Bronchial epithelial cell (primary cell): ENCODE data around the gene CRACDL. TPM values are rescaled to one million over a fixed set of nuclear protein-coding genes. Genes with fewer than 3 reads are reported as not detected.
A peak's percentile ranks its signal among the peaks of the same experiment; 100 is the strongest.

ENCODE experiments used
- DNase-seq: peaks from one replicate; pipeline ENCODE4 v3.0.0-alpha.2; 2010; ENCODE audit warnings: low read depth
- FAIRE-seq: peaks from 2 replicates; lab custom pipeline; 2011; peaks lifted over from hg19 to GRCh38; lab: Jason Lieb, UNC
- H3K27me3 ChIP-seq: 2 replicates; pipeline ENCODE4 v1.5.1; 2011; ENCODE audit warnings: low read length; ENCODE audit not compliant: control insufficient read depth, insufficient read depth
- H3K36me3 ChIP-seq: 2 replicates; pipeline ENCODE4 v1.5.1; 2011; ENCODE audit warnings: low read length; ENCODE audit not compliant: control insufficient read depth, insufficient read depth
- H3K4me3 ChIP-seq: 2 replicates; pipeline ENCODE4 v1.5.1; 2011; ENCODE audit warnings: mild to moderate bottlenecking, low read depth, low read length, control low read depth
- total RNA-seq: library from RNA; depleted of rRNA; stranded (reverse); fragments of >200 nt; gene quantifications from 2 replicates; pipeline ENCODE4 v1.2.1, GENCODE V29; 2014
- TF ChIP-seq, protein P1 (sequence below): IDR thresholded peaks from 2 replicates; pipeline ENCODE4 v1.5.1; 2011; ENCODE audit warnings: mild to moderate bottlenecking, moderate library complexity, low read length, control low read depth, inconsistent platforms; ENCODE audit not compliant: insufficient read depth, severe bottlenecking

The CRACDL gene
- total RNA-seq, 1 donor from 2014 or later = 0.26 TPM

DNA sequence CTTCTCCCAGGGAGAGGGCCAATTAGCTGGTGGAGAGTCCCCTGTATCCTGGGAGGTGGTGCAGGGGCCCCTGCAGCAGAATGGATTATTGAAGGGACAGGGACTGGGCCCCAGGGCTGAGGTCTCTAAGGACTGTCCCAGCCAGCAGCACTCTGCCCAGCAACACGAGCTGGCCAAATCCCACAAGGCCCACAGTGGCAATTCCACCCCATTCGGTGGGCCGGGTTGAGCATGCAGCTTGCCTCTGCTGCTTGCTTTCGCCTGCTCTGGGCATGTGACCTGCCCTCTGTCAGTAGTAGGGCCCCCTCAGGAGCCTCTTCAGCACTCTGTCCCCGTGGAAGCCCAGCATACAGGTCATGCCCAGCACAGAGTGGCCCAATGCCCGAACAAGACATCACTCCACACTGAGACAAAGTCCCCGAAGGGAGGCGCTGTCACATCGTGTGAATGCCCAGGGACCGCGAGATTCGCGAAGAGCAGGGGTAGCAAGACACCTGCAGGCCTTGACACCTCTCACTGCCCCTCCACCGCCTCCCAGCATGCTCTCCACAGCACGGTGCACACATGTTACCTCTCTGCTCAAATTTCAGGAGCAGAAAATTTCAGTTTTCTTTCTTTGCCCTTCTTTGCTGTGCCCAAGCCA, 65.4 kb downstream of the CRACDL start:
- FAIRE-seq (no peak), DNase-seq (no peak)
- TF ChIP-seq, protein P1, sequence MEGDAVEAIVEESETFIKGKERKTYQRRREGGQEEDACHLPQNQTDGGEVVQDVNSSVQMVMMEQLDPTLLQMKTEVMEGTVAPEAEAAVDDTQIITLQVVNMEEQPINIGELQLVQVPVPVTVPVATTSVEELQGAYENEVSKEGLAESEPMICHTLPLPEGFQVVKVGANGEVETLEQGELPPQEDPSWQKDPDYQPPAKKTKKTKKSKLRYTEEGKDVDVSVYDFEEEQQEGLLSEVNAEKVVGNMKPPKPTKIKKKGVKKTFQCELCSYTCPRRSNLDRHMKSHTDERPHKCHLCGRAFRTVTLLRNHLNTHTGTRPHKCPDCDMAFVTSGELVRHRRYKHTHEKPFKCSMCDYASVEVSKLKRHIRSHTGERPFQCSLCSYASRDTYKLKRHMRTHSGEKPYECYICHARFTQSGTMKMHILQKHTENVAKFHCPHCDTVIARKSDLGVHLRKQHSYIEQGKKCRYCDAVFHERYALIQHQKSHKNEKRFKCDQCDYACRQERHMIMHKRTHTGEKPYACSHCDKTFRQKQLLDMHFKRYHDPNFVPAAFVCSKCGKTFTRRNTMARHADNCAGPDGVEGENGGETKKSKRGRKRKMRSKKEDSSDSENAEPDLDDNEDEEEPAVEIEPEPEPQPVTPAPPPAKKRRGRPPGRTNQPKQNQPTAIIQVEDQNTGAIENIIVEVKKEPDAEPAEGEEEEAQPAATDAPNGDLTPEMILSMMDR = no peak
- H3K36me3 ChIP-seq = no peaks in the 10 kb centered on the region
- H3K27me3 ChIP-seq = no peaks in the 10 kb centered on the region
- H3K4me3 ChIP-seq = no peak overlapping the region

DNA sequence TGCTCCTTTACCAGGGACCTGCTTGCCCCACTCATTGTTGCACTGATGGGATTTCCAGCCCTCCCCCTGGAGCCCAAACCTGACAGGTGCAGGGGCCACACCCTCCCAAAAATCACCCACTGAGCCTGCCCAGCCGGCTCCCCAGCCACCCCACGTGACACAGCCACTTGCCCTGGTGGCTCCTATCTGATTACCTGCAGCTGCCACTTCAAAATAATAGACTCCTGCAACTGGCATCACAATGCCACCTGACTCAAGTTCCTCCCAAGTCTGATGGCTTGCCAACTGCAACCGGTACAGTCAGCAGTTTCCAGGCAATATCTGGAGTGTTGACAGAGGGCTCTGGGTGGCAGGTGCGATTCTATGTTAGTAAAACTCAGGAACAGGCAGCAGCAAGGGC, 66.2 kb downstream of the CRACDL start:
- H3K4me3 ChIP-seq = no peak overlapping the region
- TF ChIP-seq, protein P1 = peak; percentile 11
- FAIRE-seq = no peak
- H3K36me3 ChIP-seq = no peaks in the 10 kb centered on the region
- DNase-seq = peak; percentile 66
- H3K27me3 ChIP-seq = no peaks in the 10 kb centered on the region

DNA sequence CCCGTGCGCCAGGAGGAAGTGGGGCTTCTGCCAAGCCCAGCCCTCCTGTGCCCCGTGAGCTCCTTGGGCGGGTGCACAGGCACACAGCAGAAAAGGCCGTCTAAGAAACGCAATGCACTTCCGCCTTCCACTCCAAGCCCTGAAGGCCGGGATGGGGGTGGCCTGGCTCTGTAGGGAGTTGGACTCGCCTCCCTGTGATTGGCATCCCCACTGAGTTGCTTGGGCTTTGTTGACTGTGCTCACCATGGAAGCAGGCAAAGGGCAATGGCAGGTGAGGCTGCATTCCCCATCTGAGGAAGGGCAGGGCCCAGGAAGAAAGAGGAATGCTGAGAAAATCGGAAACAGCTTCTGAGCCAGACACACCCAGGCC, 66.8 kb downstream of the CRACDL start:
- H3K27me3 ChIP-seq = no peaks in the 10 kb centered on the region
- peak; percentile 7 for FAIRE-seq
- no peaks in the 10 kb centered on the region for H3K36me3 ChIP-seq
- DNase-seq = peak; percentile 93
- peak overlapping the region; percentile 27 for H3K4me3 ChIP-seq
- TF ChIP-seq, protein P1 = no peak

DNA sequence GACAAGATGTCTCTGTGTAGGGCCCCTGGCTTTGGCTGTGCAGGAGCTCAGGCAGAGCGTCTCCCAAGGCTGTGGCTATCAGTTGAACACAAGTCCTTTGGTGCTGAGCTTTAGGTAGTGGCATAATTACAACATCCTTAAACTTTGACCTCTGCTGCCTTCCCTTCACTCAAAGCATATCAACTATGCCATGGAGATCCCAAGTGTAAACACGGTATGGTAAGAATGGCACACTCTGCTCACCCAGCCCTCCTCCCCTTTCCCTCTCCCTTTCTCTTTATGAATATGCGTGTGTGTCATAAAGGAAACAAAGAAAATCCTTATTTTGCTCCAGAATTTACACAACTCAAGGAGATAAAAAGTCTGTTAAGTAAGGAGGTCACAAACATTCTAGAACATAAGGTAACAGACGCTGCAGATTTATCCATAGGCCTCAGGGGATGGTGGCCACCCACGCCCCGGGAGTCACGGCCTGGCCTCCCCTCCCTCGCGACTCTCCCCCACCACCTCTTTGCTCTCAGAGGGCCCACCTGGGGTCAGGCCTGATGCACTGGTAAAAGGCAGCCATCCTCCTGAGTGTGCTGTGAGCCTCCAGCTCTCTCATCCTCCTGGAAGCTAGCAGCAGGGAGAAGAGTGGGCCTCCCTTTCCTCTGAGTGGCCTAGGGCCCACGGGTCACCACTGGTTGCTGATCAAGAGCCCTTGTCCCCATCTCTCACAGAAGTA, 67.3 kb downstream of the CRACDL start:
- FAIRE-seq (no peak), DNase-seq (peak; percentile 31)
- H3K4me3 ChIP-seq = peak overlapping the region; percentile 27
- TF ChIP-seq, protein P1 = no peak
- no peaks in the 10 kb centered on the region for H3K36me3 ChIP-seq
- H3K27me3 ChIP-seq = no peaks in the 10 kb centered on the region

DNA sequence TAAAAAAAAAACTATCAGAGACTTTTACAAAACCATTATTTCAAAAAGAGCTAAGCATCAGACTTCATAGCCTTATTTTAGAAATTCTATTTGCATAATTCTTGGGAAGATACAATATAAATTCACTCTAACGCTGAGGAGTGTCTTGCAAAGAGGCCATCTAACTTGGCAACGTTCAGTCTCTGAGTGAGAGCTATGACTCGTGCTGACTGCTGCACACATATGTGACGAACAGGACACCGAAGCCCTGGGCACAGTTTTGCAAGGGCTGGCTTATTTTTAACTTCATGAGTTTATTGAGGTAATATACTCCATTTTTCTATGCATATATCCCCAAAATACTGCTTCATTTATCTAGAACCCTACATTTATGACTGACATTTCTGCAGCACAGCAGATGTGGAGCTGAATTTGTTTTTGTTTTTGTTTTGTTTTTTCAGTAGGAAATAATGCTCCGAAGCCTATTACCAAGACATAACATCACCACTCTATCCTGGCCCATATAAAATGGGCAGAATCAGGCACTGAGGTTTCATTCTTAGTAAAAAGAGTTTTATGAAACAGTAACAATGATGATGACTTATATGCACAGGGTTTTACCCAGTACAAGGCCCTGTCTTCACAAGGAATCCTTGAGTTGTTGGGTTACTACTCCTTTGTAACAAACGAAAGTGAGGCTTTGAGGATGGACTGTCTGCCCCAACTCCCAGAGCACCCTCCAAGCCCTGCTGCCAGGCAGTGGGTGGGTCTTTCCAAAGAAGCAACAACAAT, 68.3 kb downstream of the CRACDL start:
- peak; percentile 52 for DNase-seq
- no peak overlapping the region for H3K4me3 ChIP-seq
- H3K36me3 ChIP-seq = no peaks in the 10 kb centered on the region
- FAIRE-seq = no peak
- TF ChIP-seq, protein P1 = no peak
- H3K27me3 ChIP-seq = no peaks in the 10 kb centered on the region
